Measurements from ENCODE around the gene TUBB2B. TPM values are rescaled to one million over a fixed set of nuclear protein-coding genes. Genes with fewer than 3 reads are reported as not detected.

Gene TUBB2B
- total RNA-seq, 2 experiments from 2014 or later, result not detected

DNA sequence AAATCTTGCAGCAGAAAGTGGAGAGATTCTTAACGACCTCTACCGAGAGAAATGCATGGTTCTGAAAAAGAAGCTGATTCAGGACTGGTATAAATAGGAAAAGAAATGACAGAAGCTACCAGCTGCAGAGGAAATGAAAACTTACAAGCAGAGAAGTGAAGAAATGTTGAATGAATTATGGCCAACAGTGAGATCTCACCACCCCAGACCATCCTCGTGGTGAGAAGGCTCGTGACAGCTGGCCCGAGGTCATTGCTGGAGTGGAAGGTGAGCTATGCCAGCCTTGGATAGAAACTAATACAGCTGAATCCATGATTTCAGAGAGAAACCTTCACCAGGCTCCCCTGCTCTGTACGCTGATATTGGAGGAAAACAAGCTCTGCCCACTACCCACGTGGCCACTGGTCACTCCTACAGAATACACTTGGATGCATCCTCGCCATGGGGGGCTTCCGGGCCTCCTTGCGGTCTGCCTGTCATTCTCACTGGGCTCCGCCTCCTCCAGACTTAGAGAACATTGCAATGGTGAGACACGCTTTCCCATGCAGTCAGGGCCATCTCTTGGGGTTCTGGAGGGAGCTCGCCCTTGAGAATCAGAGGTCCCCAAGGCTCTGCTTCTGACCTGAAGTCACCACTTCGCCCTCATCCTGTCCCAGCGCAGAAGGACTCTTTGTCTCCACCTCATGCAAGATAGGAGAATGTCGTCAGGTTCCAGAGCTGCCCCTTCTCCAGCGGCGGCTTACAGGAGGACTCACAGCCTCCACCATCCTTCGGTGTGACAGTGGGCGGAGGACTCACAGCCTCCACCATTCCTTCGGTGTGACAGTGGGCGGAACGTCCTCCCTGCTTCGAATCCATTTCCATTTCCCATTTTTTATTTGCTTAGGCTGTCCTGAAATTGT, 10.6 kb upstream of the TUBB2B start:
- no peaks in the 10 kb centered on the region for H3K4me1 Mint-ChIP-seq
- H3K4me3 Mint-ChIP-seq, result no peak overlapping the region
- H3K27ac Mint-ChIP-seq, result no peak overlapping the region
- H3K9me3 Mint-ChIP-seq (ENCODE audit: low read depth), result no peaks in the 10 kb centered on the region
- H3K27me3 Mint-ChIP-seq, result peaks cover 69% of the 10 kb centered on the region
- no peak for DNase-seq
- CTCF ChIA-PET, result interaction anchor here (1.5 kb wide), 1 partner anchor 14 kb away, joined by 5 read pairs; no protein-coding TSS in a partner anchor
- no peaks in the 10 kb centered on the region for H3K36me3 Mint-ChIP-seq
- ATAC-seq, result no peak

DNA sequence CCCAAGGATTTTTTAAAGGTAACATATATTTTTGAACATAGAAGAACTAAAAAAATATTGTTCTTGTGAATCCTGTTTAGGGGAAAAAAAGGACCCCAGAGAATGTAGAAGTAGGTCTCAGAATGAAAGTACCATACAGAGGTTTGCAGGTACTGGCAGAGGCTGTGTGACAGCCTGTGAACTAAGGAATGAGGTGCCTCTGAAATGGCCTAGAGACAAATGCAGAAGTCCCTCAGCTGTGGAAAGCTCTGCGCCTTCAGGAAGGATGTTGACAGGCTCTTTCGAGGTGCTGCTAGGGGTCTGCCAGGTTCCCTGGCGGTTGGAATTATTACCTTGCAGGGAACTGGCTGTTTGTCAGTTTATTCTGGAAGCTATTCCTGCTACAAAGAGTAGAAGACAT, 8.6 kb upstream of the TUBB2B start:
- Mint-ChIP-seq H3K4me3 (no peak overlapping the region), H3K27me3 (peaks cover 81% of the 10 kb centered on the region)
- no peak for ATAC-seq

DNA sequence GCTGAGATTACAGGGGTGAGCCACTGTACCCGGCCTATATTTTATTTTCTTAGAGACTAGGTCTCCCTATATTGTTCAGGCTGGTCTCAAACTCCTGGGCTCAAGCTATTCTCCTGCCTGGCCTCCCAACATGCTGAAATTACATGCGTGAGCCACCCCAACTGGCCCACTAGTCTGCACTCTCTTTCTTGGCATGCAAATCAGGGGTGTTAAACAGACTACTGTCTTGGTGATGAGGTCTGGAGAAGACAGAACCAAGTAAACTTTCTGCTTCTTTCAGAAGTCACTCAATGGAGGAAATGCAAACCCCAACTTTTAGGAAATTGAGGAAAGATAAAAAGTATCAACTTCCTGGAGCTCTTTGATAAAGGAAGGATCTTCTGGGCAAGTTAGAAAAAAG, 8.0 kb upstream of the TUBB2B start:
- CTCF ChIA-PET, result no interaction called here
- H3K4me1 Mint-ChIP-seq, result peaks cover 13% of the 10 kb centered on the region
- no peak for ATAC-seq
- H3K27me3 Mint-ChIP-seq, result peaks cover 83% of the 10 kb centered on the region
- H3K9me3 Mint-ChIP-seq (ENCODE audit: low read depth), result no peaks in the 10 kb centered on the region
- DNase-seq, result no peak
- H3K4me3 Mint-ChIP-seq, result no peak overlapping the region
- H3K36me3 Mint-ChIP-seq, result no peaks in the 10 kb centered on the region
- no peak overlapping the region for H3K27ac Mint-ChIP-seq

More for the DNA sequence above, 8.6 kb upstream of the TUBB2B start:
- no peaks in the 10 kb centered on the region for H3K9me3 Mint-ChIP-seq (ENCODE audit: low read depth)
- no peak for DNase-seq
- no peak overlapping the region for H3K27ac Mint-ChIP-seq
- no peaks in the 10 kb centered on the region for H3K36me3 Mint-ChIP-seq
- CTCF ChIA-PET, result interaction anchor here (0.9 to 1.2 kb wide), 2 partner anchors 14 to 110 kb away, joined by 3 read pairs; no protein-coding TSS in a partner anchor
- peaks cover 9% of the 10 kb centered on the region for H3K4me1 Mint-ChIP-seq

DNA sequence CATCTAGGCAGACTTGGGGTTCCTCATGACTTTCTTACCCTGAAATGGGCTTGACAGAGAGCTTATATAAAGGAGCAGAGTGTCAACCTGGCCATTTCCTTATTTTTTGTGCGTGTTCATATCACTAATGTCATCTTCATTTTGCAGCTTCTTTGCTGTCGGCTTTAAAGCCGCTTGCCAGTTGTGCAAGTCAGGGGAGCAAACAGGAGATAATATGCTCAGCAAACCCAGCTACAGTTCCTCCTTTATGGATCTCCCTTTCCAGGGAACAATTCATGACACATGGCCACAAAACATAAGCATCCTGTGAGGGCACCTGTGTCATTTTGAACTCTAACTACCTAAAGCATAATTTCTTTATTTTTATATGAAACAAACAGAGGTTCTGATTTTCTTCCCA, 6.5 kb upstream of the TUBB2B start:
- Mint-ChIP-seq H3K4me3 (no peak overlapping the region), H3K27ac (no peak overlapping the region), H3K4me1 (peaks cover 27% of the 10 kb centered on the region), H3K36me3 (no peaks in the 10 kb centered on the region), H3K9me3 (ENCODE audit: low read depth) (no peaks in the 10 kb centered on the region), H3K27me3 (peaks cover 86% of the 10 kb centered on the region)
- DNase-seq (no peak), ATAC-seq (no peak)
- CTCF ChIA-PET, result interaction anchor here (1.2 to 1.5 kb wide), 2 partner anchors 14 to 18 kb away, joined by 3 to 4 read pairs; no protein-coding TSS in a partner anchor

DNA sequence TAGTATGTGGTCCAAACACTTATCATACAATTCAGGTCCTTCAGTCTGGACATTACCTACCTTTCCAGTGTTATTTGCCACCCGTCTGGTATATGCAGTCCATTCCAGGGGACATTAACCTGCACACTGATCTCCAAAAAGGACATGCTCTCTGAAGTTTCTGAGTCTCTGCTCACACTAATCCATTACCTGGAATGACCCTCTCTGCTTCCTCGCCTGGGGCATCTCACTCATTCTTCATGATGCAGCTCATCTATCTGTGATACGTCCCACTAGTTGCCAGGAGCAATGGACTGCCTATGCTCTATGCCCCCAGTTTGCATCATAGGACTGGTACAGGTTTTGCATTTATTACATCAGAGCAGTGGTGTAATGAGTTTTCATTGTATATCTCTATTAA, 5.9 kb upstream of the TUBB2B start:
- CTCF ChIA-PET, result interaction anchor here (1.2 to 1.5 kb wide), 2 partner anchors 15 to 18 kb away, joined by 3 to 4 read pairs; no protein-coding TSS in a partner anchor
- H3K4me3 Mint-ChIP-seq, result no peak overlapping the region
- ATAC-seq (no peak), DNase-seq (no peak)
- no peaks in the 10 kb centered on the region for H3K9me3 Mint-ChIP-seq (ENCODE audit: low read depth)
- H3K27ac Mint-ChIP-seq, result no peak overlapping the region
- peaks cover 84% of the 10 kb centered on the region for H3K27me3 Mint-ChIP-seq
- H3K36me3 Mint-ChIP-seq, result peaks cover 2% of the 10 kb centered on the region
- peaks cover 31% of the 10 kb centered on the region for H3K4me1 Mint-ChIP-seq

DNA sequence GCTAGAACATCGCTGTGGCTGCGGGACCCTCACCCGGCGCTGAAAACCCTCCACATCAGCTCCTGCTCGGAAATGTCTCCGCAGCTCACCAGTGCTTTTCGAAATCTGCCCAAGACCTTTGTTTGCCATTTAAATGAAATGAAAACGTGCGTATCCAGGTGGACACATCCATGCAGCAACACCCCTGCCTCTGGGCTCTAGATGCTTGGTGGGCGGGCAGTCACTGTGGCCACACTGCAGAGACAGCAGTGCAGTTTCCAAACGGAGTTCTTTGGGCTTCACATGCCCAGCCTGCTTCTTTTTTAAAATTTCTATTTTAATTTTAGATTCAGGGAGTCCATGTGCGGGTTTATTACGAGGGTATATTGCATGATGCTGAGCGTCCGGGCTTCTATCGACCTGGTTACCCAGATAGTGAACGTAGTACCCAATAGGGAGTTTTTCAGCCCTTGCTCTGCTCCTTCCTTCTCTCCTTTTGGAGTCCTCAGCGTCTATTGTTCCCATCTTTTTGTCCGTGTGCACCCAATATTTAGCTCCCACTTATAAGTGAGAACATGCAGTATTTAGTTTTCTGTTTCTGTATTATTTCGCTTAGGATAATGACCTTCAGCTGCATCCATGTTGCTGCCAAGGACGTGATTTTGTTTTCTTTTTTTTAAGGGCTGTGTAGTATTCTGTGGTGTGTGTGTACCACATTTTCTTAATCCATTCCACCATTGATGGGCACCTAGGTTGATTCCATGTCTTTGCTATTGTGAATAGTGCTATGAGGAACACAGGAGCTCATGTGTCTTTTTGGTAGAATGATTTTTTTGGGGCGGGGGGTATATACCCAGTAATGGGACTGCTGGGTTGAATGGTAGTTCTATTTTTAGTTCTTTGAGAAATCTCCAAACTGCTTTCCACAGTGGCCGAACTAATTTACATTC, 4.8 kb upstream of the TUBB2B start:
- ATAC-seq (no peak), DNase-seq (no peak)
- H3K36me3 Mint-ChIP-seq, result peaks cover 2% of the 10 kb centered on the region
- H3K27me3 Mint-ChIP-seq, result peaks cover 87% of the 10 kb centered on the region
- no peak overlapping the region for H3K4me3 Mint-ChIP-seq
- H3K27ac Mint-ChIP-seq, result no peak overlapping the region
- CTCF ChIA-PET, result interaction anchor here (1.4 to 2.2 kb wide), 2 partner anchors 16 to 19 kb away, joined by 3 to 16 read pairs; no protein-coding TSS in a partner anchor
- H3K9me3 Mint-ChIP-seq (ENCODE audit: low read depth), result no peaks in the 10 kb centered on the region
- H3K4me1 Mint-ChIP-seq, result peaks cover 34% of the 10 kb centered on the region

DNA sequence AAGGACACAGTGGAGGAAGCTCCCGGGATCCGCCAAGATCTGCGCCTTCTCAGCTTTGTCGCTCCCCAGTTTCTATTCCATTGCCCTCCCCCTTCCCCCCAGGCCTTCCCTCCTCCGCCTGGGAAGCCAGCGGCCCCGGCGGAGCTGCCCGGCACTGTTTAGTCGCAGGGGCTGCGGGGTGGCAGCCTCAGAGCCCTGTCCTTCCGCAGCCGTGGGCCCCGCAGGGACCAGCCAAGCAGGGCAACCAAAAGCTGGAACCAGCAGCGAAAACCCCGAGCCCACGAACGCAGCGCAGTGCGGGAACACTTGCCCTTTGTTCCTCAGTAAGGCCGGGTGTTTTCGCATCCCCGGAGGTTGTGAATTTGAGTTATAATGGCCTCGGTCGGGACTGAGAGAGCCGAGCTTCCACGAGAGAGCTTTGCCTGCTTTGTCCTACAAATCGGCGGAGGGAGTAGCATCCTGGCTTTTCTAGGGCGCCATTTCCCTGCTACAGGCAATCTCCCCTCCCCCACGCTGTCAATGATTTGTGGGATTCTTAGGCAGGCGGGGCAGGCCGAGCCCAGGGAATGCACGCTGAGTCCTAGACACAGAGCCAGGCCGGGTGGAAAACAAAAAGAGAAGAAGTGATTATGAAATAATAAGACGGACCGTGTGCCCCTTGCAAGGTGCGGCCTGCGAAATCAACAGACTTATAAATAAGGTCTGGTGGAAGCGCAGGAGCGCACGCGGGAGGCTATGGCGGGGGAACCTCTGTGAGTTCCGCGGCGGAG, 4.0 kb upstream of the TUBB2B start:
- Mint-ChIP-seq H3K27ac (no peak overlapping the region), H3K4me1 (peaks cover 37% of the 10 kb centered on the region), H3K36me3 (peaks cover 2% of the 10 kb centered on the region), H3K4me3 (no peak overlapping the region), H3K27me3 (peaks cover 87% of the 10 kb centered on the region), H3K9me3 (ENCODE audit: low read depth) (no peaks in the 10 kb centered on the region)
- ATAC-seq, result no peak
- CTCF ChIA-PET, result interaction anchor here (1.1 to 2.2 kb wide), 3 partner anchors 17 to 112 kb away, joined by 3 to 16 read pairs (median 3); no protein-coding TSS in a partner anchor
- DNase-seq, result no peak

DNA sequence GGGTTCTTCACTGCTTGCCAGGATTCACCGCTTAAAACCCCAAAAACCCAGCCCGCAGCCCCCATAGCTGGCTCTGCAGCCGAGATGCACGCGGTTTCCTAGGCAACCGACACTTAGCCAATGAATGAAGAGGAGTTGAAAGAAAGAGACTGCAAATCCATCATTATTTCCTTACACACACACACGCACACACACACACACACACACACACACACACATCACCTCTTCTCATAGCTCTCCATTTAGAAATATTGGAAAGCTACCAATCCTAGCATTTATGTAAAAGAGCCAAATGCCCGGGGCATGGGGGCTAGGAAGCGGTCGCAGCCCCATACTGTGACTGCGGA, 3.4 kb upstream of the TUBB2B start:
- no peak for DNase-seq
- peaks cover 2% of the 10 kb centered on the region for H3K36me3 Mint-ChIP-seq
- H3K4me3 Mint-ChIP-seq, result no peak overlapping the region
- no peak overlapping the region for H3K27ac Mint-ChIP-seq
- no peak for ATAC-seq
- peaks cover 87% of the 10 kb centered on the region for H3K27me3 Mint-ChIP-seq
- CTCF ChIA-PET, result interaction anchor here (1.1 to 2.2 kb wide), 2 partner anchors 20 to 111 kb away, joined by 3 to 16 read pairs; no protein-coding TSS in a partner anchor
- H3K9me3 Mint-ChIP-seq (ENCODE audit: low read depth), result no peaks in the 10 kb centered on the region
- H3K4me1 Mint-ChIP-seq, result peaks cover 37% of the 10 kb centered on the region

DNA sequence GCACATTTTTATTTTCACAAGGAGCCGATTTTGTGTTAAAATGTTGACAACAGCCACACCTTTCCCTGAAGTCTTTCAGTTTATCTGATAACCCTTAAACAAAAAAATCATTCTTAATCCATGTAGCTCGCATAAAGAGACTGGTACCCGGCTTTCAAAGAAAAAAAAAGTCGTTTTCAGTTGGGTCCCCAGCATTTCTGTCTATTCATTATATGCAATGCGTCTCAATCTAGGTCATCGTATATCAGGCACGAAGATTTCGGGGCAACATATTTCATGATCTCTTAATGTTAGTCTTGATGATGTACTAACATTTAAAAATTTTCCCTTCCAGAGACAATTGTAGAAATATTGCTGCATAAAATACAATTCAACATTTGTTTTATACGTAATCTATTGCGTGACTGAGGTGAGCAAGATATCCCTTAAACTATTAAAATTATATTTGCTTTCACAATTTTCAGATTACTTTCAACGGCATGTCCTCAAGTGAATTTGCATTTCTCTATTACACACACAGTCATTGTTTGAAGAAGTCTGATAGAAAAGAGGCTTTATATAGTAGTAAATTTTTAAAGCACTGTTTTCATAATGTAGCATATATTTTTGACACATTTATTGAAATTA, 2.9 kb upstream of the TUBB2B start:
- Mint-ChIP-seq H3K27ac (no peak overlapping the region), H3K27me3 (peaks cover 87% of the 10 kb centered on the region), H3K36me3 (peaks cover 2% of the 10 kb centered on the region), H3K4me3 (no peak overlapping the region), H3K9me3 (ENCODE audit: low read depth) (no peaks in the 10 kb centered on the region), H3K4me1 (peaks cover 37% of the 10 kb centered on the region)
- DNase-seq (no peak), ATAC-seq (no peak)
- CTCF ChIA-PET, result interaction anchor here (0.8 to 2.2 kb wide), 5 partner anchors 18 to 1621 kb away, joined by 3 to 16 read pairs (median 4); partner anchors contain the start of gene FOXC1

DNA sequence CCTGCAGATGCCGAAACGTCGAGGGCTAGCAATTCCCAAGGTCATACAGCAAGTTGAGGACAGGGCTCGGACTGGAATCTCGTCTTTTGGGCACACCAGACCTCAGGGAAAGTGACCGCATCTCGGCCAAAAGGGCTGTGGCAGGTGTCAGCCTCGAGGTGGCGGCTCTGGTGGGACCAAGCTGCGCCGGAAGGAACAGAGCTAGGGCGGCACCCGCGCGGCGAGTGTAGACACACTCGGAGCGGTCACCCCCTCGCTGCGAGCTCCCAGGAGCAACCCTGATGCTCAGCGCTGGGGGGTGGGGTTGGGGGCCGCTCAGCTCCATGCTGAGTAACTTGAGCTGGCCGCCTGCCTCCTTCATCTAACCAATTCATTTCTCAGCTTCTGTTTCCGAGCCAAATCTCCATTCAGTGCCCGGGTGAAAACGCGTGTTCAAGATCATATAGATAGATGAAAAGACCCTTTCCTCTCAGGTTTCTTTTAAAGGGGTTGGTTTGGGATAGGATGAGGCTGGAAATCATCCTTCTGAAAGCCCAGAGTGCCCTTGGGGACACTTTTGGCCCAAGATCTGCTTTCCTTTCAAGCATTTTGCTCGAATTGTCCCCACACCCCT, 2.2 kb upstream of the TUBB2B start:
- ATAC-seq, result peak; percentile 69
- H3K27me3 Mint-ChIP-seq, result peaks cover 86% of the 10 kb centered on the region
- peak; percentile 59 for DNase-seq
- peak overlapping the region; percentile 43 for H3K4me3 Mint-ChIP-seq
- no peaks in the 10 kb centered on the region for H3K9me3 Mint-ChIP-seq (ENCODE audit: low read depth)
- H3K4me1 Mint-ChIP-seq, result peaks cover 37% of the 10 kb centered on the region
- peaks cover 2% of the 10 kb centered on the region for H3K36me3 Mint-ChIP-seq
- CTCF ChIA-PET, result interaction anchor here (0.8 to 1.4 kb wide), 5 partner anchors 19 to 1620 kb away, joined by 3 to 13 read pairs (median 3); partner anchors contain the start of genes FOXC1 and TUBB2A
- H3K27ac Mint-ChIP-seq, result peak overlapping the region; percentile 19

DNA sequence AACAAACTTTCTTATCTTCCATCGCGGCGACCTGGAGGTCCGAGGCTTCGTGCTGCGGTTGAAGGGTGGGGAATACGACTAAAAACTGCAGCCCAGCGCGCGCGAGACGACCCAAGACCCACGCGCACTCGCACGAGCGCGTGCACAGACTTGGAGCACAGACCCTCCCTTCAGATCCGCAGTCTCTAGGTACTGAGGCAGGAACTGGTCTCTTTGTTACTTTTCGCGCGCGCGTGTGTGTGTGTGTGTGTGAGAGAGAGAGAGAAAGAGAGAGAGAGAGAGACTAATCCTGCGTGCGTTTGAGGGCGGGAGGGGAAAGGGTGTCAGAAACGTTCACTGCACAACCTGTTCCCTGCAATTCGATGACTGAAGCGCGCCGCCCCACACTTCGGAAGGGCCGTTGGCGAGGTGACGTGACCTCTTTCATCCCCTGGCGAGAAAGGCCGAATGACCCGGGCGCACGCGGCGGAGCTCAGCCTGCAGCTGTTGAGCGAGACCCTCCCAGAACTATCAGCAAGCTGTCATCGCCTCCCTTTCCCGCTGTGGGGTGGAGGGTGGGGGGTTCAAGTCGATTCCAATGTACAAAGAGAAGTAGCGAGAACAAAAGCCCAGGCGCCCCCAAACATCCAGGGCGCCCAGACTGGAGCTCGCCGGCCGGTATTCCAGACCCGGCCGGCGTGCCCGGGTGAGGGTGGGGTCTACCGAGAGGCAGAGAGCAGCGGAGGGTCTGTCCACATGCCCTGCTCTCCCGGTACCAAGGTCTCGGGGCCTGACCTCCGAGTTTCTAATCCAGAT, 1.5 kb upstream of the TUBB2B start:
- peaks cover 37% of the 10 kb centered on the region for H3K4me1 Mint-ChIP-seq
- H3K27ac Mint-ChIP-seq, result no peak overlapping the region
- CTCF ChIA-PET, result interaction anchor here (1.2 to 1.4 kb wide), 4 partner anchors 19 to 72 kb away, joined by 3 to 13 read pairs (median 4); partner anchors contain the start of gene TUBB2A
- peak overlapping the region; percentile 62 for H3K4me3 Mint-ChIP-seq
- peaks cover 84% of the 10 kb centered on the region for H3K27me3 Mint-ChIP-seq
- ATAC-seq (peak; percentile 24), DNase-seq (peak; percentile 49)
- peaks cover 2% of the 10 kb centered on the region for H3K36me3 Mint-ChIP-seq
- no peaks in the 10 kb centered on the region for H3K9me3 Mint-ChIP-seq (ENCODE audit: low read depth)
